HG03135 (cell line): ENCODE results near the gene RXRA.

Experiments
- ATAC-seq: cut with Tn5 transposase; IDR thresholded peaks from one replicate; pipeline ENCODE4 v1.9.1; 2021; ENCODE audit warnings: mild to moderate bottlenecking, moderate library complexity; ENCODE audit not compliant: unreplicated experiment

RXRA gene

DNA sequence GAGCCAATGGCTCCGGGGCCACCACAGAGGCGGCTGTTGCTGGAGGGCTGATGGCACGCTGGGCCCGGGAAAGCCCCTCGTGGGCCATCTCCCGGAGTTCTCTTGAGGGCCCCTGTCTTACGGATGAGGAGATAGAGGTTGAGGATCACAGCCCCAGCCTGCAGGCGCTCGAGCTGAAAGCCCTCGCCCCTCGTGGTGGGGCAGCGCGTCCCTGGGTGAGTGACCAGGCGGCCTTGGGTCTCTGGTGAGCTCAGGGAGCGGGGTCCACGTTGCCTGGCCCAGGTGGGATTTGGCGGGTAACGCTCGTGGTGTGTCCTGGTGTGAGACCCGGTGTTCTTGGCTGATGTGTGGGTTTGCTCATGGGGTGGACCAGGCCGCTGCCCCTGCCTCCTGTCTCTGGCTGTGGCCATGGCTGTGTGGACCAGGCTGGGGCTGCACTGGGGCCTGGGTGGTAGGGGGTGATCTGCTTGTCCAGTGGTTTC is 38.9 kb downstream of the RXRA start:
- ATAC-seq: no peak

GRCh38 chr9:134365791-134366222 is 39.6 kb downstream of the RXRA start:
- no peak for ATAC-seq

- ATAC-seq: no peak
These were observed 40.2 kb downstream of the RXRA start for GRCh38 chr9:134366223-134367031.

GRCh38 chr9:134367061-134367460 is 40.8 kb downstream of the RXRA start:
- no peak for ATAC-seq

GRCh38 chr9:134367791-134368490 is 41.7 kb downstream of the RXRA start:
- no peak for ATAC-seq

GRCh38 chr9:134368571-134368970 is 42.3 kb downstream of the RXRA start:
- ATAC-seq: no peak

- no peak for ATAC-seq
These were observed 43.4 kb downstream of the RXRA start for GRCh38 chr9:134369416-134370212.

GRCh38 chr9:134370213-134370492 is 43.9 kb downstream of the RXRA start:
- no peak for ATAC-seq

DNA sequence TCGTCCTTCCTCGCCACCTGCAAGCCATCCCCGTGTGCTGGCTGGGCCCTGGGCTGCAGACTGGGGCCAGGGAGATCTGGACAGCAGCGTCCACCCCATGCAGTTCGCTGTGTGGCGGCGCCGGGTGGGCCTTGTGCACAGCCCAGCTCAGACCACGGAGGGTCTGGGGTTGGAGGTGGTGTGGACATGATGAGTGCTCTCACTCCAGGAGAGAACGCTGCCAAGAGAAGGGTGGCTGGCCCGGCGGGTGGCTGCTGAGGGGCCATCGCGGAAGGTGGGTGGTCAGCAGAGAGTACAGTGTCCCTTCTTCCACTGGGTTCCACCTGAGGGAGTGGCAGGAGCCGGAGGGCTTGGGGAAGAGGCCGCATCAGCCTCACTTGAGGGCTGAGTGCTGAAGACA is 44.4 kb downstream of the RXRA start:
- no peak for ATAC-seq

- ATAC-seq: no peak
These were observed 45.5 kb downstream of the RXRA start for GRCh38 chr9:134371731-134372130.

DNA sequence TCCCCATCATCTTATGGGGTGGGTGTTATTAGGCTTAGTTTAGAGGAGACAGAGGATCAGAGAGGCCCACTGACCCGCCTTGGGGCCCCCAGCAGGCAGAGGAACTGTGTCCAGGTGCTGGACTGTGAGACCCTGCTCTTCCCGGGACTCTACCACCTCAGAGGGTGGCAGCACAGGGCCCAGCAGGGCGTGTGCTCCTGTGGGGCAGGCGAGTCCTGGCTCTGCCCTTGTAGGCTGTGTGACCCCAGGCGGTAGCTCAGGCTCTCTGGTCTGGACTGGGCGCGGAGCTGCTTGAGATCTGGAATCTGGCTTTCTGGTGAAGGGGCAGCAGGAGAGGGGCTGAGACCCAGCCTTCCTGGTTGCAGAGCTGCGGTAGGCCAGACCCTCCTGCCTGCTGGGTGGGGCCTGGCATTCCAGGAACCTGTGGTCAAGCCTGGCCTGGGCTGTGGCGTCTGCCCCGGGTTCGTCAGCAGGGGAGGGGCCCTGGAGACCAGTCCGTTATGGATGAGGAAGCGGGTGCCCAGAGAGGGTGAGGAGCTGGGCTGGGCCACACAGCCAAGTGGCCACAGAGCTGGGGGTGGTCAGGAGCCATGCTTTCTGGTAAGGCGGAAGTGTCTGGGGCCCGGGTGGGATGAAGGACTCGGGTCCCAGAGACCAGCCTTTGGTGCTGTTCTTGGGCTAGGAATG is 46.5 kb downstream of the RXRA start:
- ATAC-seq: no peak

- ATAC-seq: no peak
These were observed 47.0 kb downstream of the RXRA start for GRCh38 chr9:134373269-134373668.

- ATAC-seq: no peak
These were observed 47.7 kb downstream of the RXRA start for GRCh38 chr9:134373953-134374300.

GRCh38 chr9:134374301-134375010 is 48.2 kb downstream of the RXRA start:
- no peak for ATAC-seq

GRCh38 chr9:134375011-134375390 is 48.7 kb downstream of the RXRA start:
- no peak for ATAC-seq

GRCh38 chr9:134375430-134376385 is 49.5 kb downstream of the RXRA start:
- ATAC-seq: no peak

- no peak for ATAC-seq
These were observed 50.3 kb downstream of the RXRA start for GRCh38 chr9:134376386-134377142.

DNA sequence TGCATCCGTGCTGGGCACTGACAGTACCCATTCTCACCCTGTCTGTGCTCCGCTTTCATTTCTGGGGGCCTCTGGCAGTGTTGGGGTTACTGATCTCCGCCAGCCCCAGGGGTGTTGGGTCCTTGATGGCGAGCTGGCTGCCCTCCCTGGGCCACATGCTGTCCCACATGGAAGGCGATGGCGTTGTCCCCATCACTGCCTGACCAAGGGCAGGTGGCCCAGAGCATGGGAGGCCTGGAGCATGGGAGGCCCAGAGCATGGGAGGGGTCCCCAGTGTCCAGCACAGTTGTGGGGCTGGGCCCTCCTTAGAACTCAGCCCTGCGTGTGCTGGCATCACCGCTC is 50.9 kb downstream of the RXRA start:
- no peak for ATAC-seq

- no peak for ATAC-seq
These were observed 51.7 kb downstream of the RXRA start for GRCh38 chr9:134377976-134378375.
